Peyer's patch (tissue), 4 donors: ENCODE data around the gene ZSCAN5B. TPM values are rescaled to one million over a fixed set of nuclear protein-coding genes. Genes with fewer than 3 reads are reported as not detected.
A peak's percentile ranks its signal among the peaks of the same experiment; 100 is the strongest.
"Not testable (repeated sequence)": the region's sequence is repeated elsewhere in the genome, so short reads cannot be mapped to it uniquely, and the experiment has no call there.

ENCODE experiments used
- DNase-seq, 3 donors: peaks; one replicate each; pipeline ENCODE4 v3.0.0-alpha.2; 2017 to 2019
- H3K27ac ChIP-seq, 4 donors: fragments of 200-600 bp; sonication (generic); one replicate each; pipeline ENCODE4 v1.5.1; 2016 to 2019
- H3K27me3 ChIP-seq, 2 donors: fragments of 200-600 bp; sonication (generic); one replicate each; pipeline ENCODE4 v1.5.1; 2019
- H3K36me3 ChIP-seq, 3 donors: fragments of 200-600 bp; sonication (generic); one replicate each; pipeline ENCODE4 v1.5.1; 2016 to 2019
- H3K4me1 ChIP-seq, 4 donors: fragments of 200-600 bp; sonication (generic); one replicate each; pipeline ENCODE4 v1.5.1; 2016 to 2019
- H3K4me3 ChIP-seq, 4 donors: fragments of 200-600 bp; sonication (generic); 1 replicate in 3 of 4; 2 replicates in 1 of 4; pipeline ENCODE4 v1.5.1; 2016 to 2019; ENCODE audit warnings: mild to moderate bottlenecking in 1 of 4
- H3K9me3 ChIP-seq, 4 donors: fragments of 200-600 bp; sonication (generic); one replicate each; pipeline ENCODE4 v1.5.1; 2016 to 2019; ENCODE audit warnings: mild to moderate bottlenecking in 1 of 4
- POLR2A ChIP-seq, 2 donors: fragments of 450-650 bp; IDR thresholded peaks; one replicate each; pipeline ENCODE4 v1.5.1; 2017; ENCODE audit warnings: antibody characterized with exemption in 2 of 2, mild to moderate bottlenecking in 2 of 2, moderate library complexity in 2 of 2
- total RNA-seq, 4 donors: library from RNA; depleted of rRNA; stranded (reverse); fragments of >200 nt; gene quantifications; one replicate each; pipeline ENCODE4 v1.1.0, GENCODE V29; 2016
- TF ChIP-seq, protein P1 (sequence below), 6 experiments: fragments of 450-650 bp in 4 of 6; fragments of 200-600 bp in 2 of 6; sonication (generic) in 1 of 6; IDR thresholded peaks; one replicate each; pipeline ENCODE4 v1.5.1; 2017 to 2019; ENCODE audit warnings: antibody characterized with exemption in 6 of 6, mild to moderate bottlenecking in 3 of 6, moderate library complexity in 1 of 6

Gene ZSCAN5B
- total RNA-seq, 4 donors from 2014 or later: not detected

GRCh38 chr19:56218961-56219360 is 21.4 kb upstream of the ZSCAN5B start:
- H3K9me3 ChIP-seq: no peaks in the 10 kb centered on the region
- TF ChIP-seq, protein P1, sequence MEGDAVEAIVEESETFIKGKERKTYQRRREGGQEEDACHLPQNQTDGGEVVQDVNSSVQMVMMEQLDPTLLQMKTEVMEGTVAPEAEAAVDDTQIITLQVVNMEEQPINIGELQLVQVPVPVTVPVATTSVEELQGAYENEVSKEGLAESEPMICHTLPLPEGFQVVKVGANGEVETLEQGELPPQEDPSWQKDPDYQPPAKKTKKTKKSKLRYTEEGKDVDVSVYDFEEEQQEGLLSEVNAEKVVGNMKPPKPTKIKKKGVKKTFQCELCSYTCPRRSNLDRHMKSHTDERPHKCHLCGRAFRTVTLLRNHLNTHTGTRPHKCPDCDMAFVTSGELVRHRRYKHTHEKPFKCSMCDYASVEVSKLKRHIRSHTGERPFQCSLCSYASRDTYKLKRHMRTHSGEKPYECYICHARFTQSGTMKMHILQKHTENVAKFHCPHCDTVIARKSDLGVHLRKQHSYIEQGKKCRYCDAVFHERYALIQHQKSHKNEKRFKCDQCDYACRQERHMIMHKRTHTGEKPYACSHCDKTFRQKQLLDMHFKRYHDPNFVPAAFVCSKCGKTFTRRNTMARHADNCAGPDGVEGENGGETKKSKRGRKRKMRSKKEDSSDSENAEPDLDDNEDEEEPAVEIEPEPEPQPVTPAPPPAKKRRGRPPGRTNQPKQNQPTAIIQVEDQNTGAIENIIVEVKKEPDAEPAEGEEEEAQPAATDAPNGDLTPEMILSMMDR (IDR thresholded peaks at IDR 0.05): no peak
- TF ChIP-seq POLR2A (IDR thresholded peaks at IDR 0.05): no peak
- no peak overlapping the region for H3K4me3 ChIP-seq
- H3K36me3 ChIP-seq: no peaks in the 10 kb centered on the region
- no peak for DNase-seq
- H3K4me1 ChIP-seq: peaks cover 0 to 8% (median 3%) of the 10 kb centered on the region in 4 donors
- no peaks in the 10 kb centered on the region for H3K27me3 ChIP-seq
- no peak overlapping the region for H3K27ac ChIP-seq

GRCh38 chr19:56217039-56217949 is 19.7 kb upstream of the ZSCAN5B start:
- no peak overlapping the region for H3K27ac ChIP-seq
- H3K36me3 ChIP-seq: no peaks in the 10 kb centered on the region
- DNase-seq: no peak
- no peaks in the 10 kb centered on the region for H3K27me3 ChIP-seq
- TF ChIP-seq POLR2A (IDR thresholded peaks at IDR 0.05): no peak
- TF ChIP-seq, protein P1 (IDR thresholded peaks at IDR 0.05): no peak
- H3K4me1 ChIP-seq: peaks cover 0 to 8% (median 3%) of the 10 kb centered on the region in 4 donors
- peak overlapping the region in 3 of 4 donors; percentile 9 to 45 (median 29) for H3K4me3 ChIP-seq
- H3K9me3 ChIP-seq: no peaks in the 10 kb centered on the region

GRCh38 chr19:56211718-56212117 is 14.1 kb upstream of the ZSCAN5B start:
- no peak for DNase-seq
- no peak overlapping the region for H3K4me3 ChIP-seq
- H3K27ac ChIP-seq: no peak overlapping the region
- H3K36me3 ChIP-seq: no peaks in the 10 kb centered on the region
- H3K27me3 ChIP-seq: no peaks in the 10 kb centered on the region
- no peaks in the 10 kb centered on the region for H3K4me1 ChIP-seq
- H3K9me3 ChIP-seq: no peaks in the 10 kb centered on the region
- TF ChIP-seq POLR2A (IDR thresholded peaks at IDR 0.05): no peak
- TF ChIP-seq, protein P1 (IDR thresholded peaks at IDR 0.05): no peak

GRCh38 chr19:56210036-56210435 is 12.5 kb upstream of the ZSCAN5B start:
- H3K9me3 ChIP-seq, H3K36me3 ChIP-seq, H3K27ac ChIP-seq, H3K4me1 ChIP-seq, H3K4me3 ChIP-seq, DNase-seq, H3K27me3 ChIP-seq: not testable (repeated sequence)

DNA sequence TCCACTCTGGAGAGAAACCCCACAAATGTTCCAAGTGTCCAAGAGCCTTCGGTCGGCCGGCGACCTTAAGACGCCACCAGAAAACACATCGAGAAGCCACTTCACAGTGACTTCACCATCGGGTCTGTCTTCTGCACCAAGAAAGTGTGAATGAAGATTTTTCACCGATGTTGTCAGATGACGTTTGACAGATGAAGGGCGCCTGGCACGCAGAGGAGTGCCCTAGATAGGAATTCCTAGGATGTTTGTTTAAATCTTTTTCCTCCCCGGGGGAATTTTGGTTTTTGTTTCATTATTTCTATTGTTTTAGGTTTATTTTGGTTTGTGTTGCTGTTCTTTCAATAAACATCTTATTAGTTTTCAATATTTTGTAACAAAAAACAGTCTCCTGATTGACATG is 11.5 kb upstream of the ZSCAN5B start:
- DNase-seq: no peak
- Histone ChIP-seq H3K4me3 (no peak overlapping the region), H3K4me1 (no peaks in the 10 kb centered on the region), H3K27me3 (no peaks in the 10 kb centered on the region), H3K36me3 (no peaks in the 10 kb centered on the region), H3K9me3 (no peaks in the 10 kb centered on the region), H3K27ac (no peak overlapping the region)
- TF ChIP-seq POLR2A (IDR thresholded peaks at IDR 0.05): no peak
- TF ChIP-seq, protein P1 (IDR thresholded peaks at IDR 0.05): no peak

GRCh38 chr19:56207581-56207980 is 10.0 kb upstream of the ZSCAN5B start:
- DNase-seq, H3K36me3 ChIP-seq: not testable (repeated sequence)

More at GRCh38 chr19:56207581-56207980, 10.0 kb upstream of the ZSCAN5B start:
- H3K27ac ChIP-seq, H3K4me3 ChIP-seq, H3K4me1 ChIP-seq, H3K27me3 ChIP-seq, H3K9me3 ChIP-seq: not testable (repeated sequence)
